Measurements from ENCODE around the gene TFF3. TPM values are rescaled to one million over a fixed set of nuclear protein-coding genes. Genes with fewer than 3 reads are reported as not detected.

The TFF3 gene
- total and polyA plus RNA-seq, 10 of the 15 experiments (the other 5 are each of a cell fraction or from before 2014, with no cell fraction given): not detected

DNA sequence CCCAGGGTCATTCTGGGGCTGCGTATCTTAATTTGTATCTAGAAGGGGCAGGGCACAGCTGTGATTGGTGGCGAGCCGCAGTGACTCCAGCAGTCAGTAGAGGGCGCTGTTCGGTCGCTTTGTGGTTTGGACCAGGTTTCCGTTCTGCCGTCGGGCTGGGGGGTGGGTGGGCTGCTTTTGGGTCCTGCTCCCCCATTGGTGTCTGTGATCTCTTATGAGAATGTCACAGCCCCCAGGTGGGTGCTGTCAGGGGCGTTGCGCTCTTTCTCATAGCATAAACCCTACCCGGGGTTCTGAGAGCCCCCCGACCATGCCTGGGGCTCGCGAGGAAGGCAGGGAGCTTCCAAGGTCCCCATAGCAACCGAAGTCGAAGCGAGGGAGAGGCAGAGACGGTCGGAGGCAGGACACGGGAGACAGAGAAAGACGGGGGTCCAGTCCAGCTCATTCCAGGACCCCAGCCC is 5.4 kb downstream of the TFF3 start:
- intact Hi-C loops (cut with micrococcal nuclease; ENCODE audit: unreplicated experiment): loop anchor here (1.0 kb wide), 1 partner anchor 228 kb away; no protein-coding TSS in a partner anchor
- SMC1A ChIA-PET (ENCODE audit: uncharacterized antibody, unreplicated experiment): interaction anchor here (0.6 to 4.1 kb wide), 27 partner anchors 9 to 229 kb away, joined by 3 to 28 read pairs (median 5); no protein-coding TSS in a partner anchor
- no peaks in the 10 kb centered on the region for H4K20me1 ChIP-seq (ENCODE audit: control insufficient read depth, insufficient read depth)
- BruUV-seq (replicated peaks): no TSS peak
- no peak overlapping the region for H3K27ac ChIP-seq (ENCODE audit: control insufficient read depth, insufficient read depth)
- no peak overlapping the region for H3K4me3 ChIP-seq
- ATAC-seq (peak; percentile 86), FAIRE-seq (no peak), DNase-seq (ENCODE audit: low read depth, low spot score) (no peak)
- RAD21 ChIA-PET (ENCODE audit: unreplicated experiment): interaction anchor here (0.6 to 3.1 kb wide), 35 partner anchors 10 to 571 kb away, joined by 3 to 45 read pairs (median 5); partner anchors contain the start of gene RSPH1
- peak overlapping the region; percentile 43; the same call in 1 of the 2 replicates for H2AFZ ChIP-seq (ENCODE audit: control insufficient read depth, low read depth, low read length)
- H3K9ac ChIP-seq (ENCODE audit: control insufficient read depth, insufficient read depth, low read length): no peak overlapping the region
- TF ChIP-seq MYB (IDR thresholded peaks at IDR 0.05; ENCODE audit: borderline replicate concordance, low read depth, low read length) (no peak), TCF12 (IDR thresholded peaks at IDR 0.05; ENCODE audit: low read depth, low read length) (peak; percentile 68; the same call in 1 of the 2 replicates), USF2 (IDR thresholded peaks at IDR 0.05; ENCODE audit: borderline replicate concordance, low read depth, low read length) (no peak), POU2F2 (IDR thresholded peaks at IDR 0.05; ENCODE audit: borderline replicate concordance, low read depth, low read length) (peak; percentile 42; the same call in 1 of the 3 replicates), RAD21 (IDR thresholded peaks at IDR 0.05; ENCODE audit: insufficient read depth, low read depth, low read length) (peak; percentile 90), NFXL1 (IDR thresholded peaks at IDR 0.05; ENCODE audit: borderline replicate concordance) (no peak), SIN3A (IDR thresholded peaks at IDR 0.05; ENCODE audit: low read depth, low read length) (0 out of 2 replicates have a peak, but pooled peaks have one; percentile 23), CTCF (IDR thresholded peaks at IDR 0.05 in 2 of 3, conservative IDR thresholded peaks at IDR 0.05 in 1 of 3; ENCODE audit: control insufficient read depth in 2 of 3, extremely low read depth in 1 of 3, insufficient read depth in 1 of 3, low read depth in 3 of 3, low read length in 3 of 3) (peak; percentile 77 to 92 (median 90)), MXI1 (IDR thresholded peaks at IDR 0.05; ENCODE audit: low read depth, low read length) (no peak), YY1 (IDR thresholded peaks at IDR 0.05; ENCODE audit: low read depth, low read length) (peak; percentile 46; the same call in 1 of the 2 replicates), CBFB (IDR thresholded peaks at IDR 0.05; ENCODE audit: low read depth) (peak; percentile 37; the same call in 1 of the 2 replicates), CHD2 (IDR thresholded peaks at IDR 0.05; ENCODE audit: borderline replicate concordance, low read depth, low read length) (0 out of 2 replicates have a peak, but pooled peaks have one; percentile 28), TCF3 (IDR thresholded peaks at IDR 0.05; ENCODE audit: borderline replicate concordance, insufficient read depth, low read depth, low read length) (peak; percentile 59; the same call in 1 of the 2 replicates), RUNX3 (IDR thresholded peaks at IDR 0.05; ENCODE audit: low read length) (peak; percentile 89), SMC3 (IDR thresholded peaks at IDR 0.05; ENCODE audit: borderline replicate concordance, low read length) (peak; percentile 83)
- TF ChIP-seq, protein P1, sequence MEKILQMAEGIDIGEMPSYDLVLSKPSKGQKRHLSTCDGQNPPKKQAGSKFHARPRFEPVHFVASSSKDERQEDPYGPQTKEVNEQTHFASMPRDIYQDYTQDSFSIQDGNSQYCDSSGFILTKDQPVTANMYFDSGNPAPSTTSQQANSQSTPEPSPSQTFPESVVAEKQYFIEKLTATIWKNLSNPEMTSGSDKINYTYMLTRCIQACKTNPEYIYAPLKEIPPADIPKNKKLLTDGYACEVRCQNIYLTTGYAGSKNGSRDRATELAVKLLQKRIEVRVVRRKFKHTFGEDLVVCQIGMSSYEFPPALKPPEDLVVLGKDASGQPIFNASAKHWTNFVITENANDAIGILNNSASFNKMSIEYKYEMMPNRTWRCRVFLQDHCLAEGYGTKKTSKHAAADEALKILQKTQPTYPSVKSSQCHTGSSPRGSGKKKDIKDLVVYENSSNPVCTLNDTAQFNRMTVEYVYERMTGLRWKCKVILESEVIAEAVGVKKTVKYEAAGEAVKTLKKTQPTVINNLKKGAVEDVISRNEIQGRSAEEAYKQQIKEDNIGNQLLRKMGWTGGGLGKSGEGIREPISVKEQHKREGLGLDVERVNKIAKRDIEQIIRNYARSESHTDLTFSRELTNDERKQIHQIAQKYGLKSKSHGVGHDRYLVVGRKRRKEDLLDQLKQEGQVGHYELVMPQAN (conservative IDR thresholded peaks at IDR 0.05): no peak
- H3K36me3 ChIP-seq (ENCODE audit: control insufficient read depth in 2 of 2, insufficient read depth in 2 of 2, low read length in 1 of 2): no peaks in the 10 kb centered on the region
- POLR2A ChIA-PET: interaction anchor here (1.4 kb wide), 1 partner anchor 115 kb away, joined by 4 read pairs; no protein-coding TSS in a partner anchor
- no peaks in the 10 kb centered on the region for H3K79me2 ChIP-seq (ENCODE audit: control insufficient read depth, insufficient read depth, low read length)
- no peaks in the 10 kb centered on the region for H3K27me3 ChIP-seq (replicated peaks in 1 of 2; ENCODE audit: control insufficient read depth in 2 of 2, insufficient read depth in 2 of 2, low read length in 1 of 2)
- CTCF ChIA-PET: interaction anchor here (0.6 to 4.8 kb wide), 49 partner anchors 8 to 584 kb away, joined by 3 to 68 read pairs (median 5); partner anchors contain the start of gene TFF1
- WGBS (ENCODE audit: insufficient coverage, insufficient replicate concordance, low lambda C conversion rate, missing lambda C conversion rate): 13% methylated on average over 22 of the region's 22 CpGs
- no peak overlapping the region for H3K4me2 ChIP-seq (ENCODE audit: control insufficient read depth, insufficient read depth)
- H3K4me1 ChIP-seq (ENCODE audit: control insufficient read depth, insufficient read depth, low read length): no peaks in the 10 kb centered on the region
- in situ Hi-C loops (cut with MboI): loop anchor here (5.0 kb wide), 2 partner anchors 138 to 228 kb away; no protein-coding TSS in a partner anchor
- no peaks in the 10 kb centered on the region for H3K9me3 ChIP-seq (replicated peaks; ENCODE audit: control insufficient read depth, insufficient read depth, low read length)

Measured in GM12878 (cell line).